Activated naive CD4-positive, alpha-beta T cell treated with anti-CD3 and anti-CD28 coated beads, Interleukin-2, amount 50 U/mL, for 72 hours (primary cell): ENCODE data around the gene PAX7. TPM values are rescaled to one million over a fixed set of nuclear protein-coding genes. Genes with fewer than 3 reads are reported as not detected.

Experiments
- ATAC-seq, 2 donors: fragments of 150-1000 bp; cut with Tn5 transposase; 2 replicates each; pipeline ENCODE4 v1.10.0; 2021; ENCODE audit warnings: mild to moderate bottlenecking in 2 of 2, moderate library complexity in 2 of 2
- DNase-seq, 2 donors: peaks; one replicate each; pipeline ENCODE4 v3.0.0; 2021 to 2022; ENCODE audit warnings: low spot score in 2 of 2
- H3K27ac Mint-ChIP-seq, 2 donors: one replicate each; pipeline ENCODE4 v1.8.0; 2022; ENCODE audit warnings: mild to moderate bottlenecking in 2 of 2, mixed read lengths in 2 of 2
- H3K36me3 Mint-ChIP-seq, 2 donors: one replicate each; pipeline ENCODE4 v1.8.0; 2022; ENCODE audit warnings: mixed read lengths in 2 of 2
- H3K9me3 Mint-ChIP-seq, 2 donors: one replicate each; pipeline ENCODE4 v1.8.0; 2022; ENCODE audit warnings: mixed read lengths in 2 of 2
- total RNA-seq, 2 donors: library from RNA; stranded (reverse); gene quantifications; one replicate each; pipeline ENCODE4 v1.2.3, GENCODE V29; 2022

Gene PAX7
- total RNA-seq, 2 donors from 2014 or later, result not detected

DNA sequence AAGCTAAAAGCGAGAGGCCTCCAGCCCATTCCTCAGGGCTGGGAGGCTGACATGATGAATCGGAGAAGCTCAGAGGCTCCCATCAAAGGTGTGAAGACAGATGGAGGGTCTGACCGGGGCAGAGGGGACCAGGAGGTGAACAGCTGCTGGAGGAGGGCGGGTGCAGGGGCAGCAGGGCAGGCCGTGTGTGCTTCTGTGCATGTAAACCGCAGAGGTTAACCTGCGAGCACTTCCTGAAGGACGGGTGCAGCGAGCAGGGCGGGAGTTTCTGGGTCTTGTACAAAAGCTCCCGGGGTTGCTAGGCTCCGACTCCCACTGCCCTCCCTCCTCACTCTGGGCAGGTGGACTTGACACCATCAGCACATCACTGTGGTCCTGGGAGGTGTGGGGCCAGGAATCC is 75.2 kb downstream of the PAX7 start:
- ATAC-seq (no peak), DNase-seq (no peak)
- Mint-ChIP-seq H3K36me3 (no peaks in the 10 kb centered on the region), H3K27ac (no peak overlapping the region), H3K9me3 (no peaks in the 10 kb centered on the region)

DNA sequence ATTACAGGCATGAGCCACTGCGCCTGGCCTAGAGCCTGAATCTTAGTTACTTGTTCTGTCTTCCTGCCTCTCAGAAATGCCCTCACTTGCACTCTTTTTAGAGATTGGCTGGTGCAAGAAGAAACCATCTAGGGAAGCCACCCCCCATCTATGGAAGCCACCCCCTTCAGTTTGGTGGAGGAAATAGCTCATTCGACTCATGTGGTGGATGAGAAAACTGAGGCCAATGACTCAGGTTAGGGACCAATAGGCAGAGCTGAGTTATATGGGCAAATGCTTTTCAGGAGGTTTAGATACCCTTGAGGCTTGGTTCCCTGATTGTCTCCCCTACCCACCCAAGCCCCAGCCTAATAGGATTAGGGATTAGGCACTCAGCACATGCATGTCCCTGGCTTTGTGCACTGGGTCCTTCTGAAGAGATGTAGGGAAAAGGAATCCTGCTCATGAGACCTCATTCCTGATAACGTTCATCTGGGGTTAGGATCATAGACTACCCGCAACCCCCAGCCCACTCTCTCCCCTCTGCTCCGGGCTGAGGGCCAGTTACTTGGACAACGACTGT is 77.1 kb downstream of the PAX7 start:
- Mint-ChIP-seq H3K9me3 (no peaks in the 10 kb centered on the region), H3K27ac (no peak overlapping the region), H3K36me3 (no peaks in the 10 kb centered on the region)
- peak in 1 of 2 donors; percentile 54 for ATAC-seq
- no peak for DNase-seq

DNA sequence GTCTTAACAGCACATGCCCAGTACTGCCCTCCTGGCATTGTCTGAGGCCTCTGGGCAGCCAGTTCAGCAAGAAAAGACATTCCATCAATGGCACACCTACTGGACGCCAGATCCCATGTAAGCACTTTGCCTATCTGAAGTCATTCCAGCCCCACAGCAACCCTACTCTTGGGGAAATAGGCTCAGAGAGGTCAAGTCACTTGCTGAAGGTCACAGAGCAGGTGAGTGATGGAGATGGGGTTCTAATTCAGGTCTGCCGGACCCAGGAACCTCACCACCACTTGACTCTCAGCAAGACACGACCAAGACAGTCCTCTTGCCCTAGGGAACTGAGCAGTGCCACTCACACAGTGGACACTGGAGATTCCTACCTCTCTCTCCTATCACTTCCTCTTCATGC is 79.4 kb downstream of the PAX7 start:
- Mint-ChIP-seq H3K36me3 (no peaks in the 10 kb centered on the region), H3K27ac (no peak overlapping the region), H3K9me3 (no peaks in the 10 kb centered on the region)
- ATAC-seq (no peak), DNase-seq (no peak)

DNA sequence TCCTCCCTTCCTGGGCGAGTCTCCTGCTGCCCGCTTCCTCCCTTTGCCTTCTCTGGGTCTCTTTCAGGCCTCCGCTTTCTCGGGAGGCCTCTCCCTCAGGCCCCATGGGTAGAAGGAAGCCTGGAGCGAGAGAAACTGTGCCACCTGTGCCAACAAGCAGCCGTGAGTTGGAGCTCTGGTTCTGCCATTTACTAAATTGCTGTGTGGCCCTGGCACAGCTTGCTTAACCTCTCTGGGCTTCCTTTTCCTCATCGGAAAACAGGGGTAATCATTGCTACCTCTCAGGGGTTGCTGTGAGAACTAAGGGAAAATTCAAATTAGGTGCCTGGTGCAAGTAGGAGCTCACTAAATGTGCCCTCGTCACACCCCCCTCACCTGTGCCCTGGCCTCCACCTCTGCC is 80.4 kb downstream of the PAX7 start:
- ATAC-seq (no peak), DNase-seq (no peak)
- Mint-ChIP-seq H3K9me3 (no peaks in the 10 kb centered on the region), H3K27ac (no peak overlapping the region), H3K36me3 (no peaks in the 10 kb centered on the region)

DNA sequence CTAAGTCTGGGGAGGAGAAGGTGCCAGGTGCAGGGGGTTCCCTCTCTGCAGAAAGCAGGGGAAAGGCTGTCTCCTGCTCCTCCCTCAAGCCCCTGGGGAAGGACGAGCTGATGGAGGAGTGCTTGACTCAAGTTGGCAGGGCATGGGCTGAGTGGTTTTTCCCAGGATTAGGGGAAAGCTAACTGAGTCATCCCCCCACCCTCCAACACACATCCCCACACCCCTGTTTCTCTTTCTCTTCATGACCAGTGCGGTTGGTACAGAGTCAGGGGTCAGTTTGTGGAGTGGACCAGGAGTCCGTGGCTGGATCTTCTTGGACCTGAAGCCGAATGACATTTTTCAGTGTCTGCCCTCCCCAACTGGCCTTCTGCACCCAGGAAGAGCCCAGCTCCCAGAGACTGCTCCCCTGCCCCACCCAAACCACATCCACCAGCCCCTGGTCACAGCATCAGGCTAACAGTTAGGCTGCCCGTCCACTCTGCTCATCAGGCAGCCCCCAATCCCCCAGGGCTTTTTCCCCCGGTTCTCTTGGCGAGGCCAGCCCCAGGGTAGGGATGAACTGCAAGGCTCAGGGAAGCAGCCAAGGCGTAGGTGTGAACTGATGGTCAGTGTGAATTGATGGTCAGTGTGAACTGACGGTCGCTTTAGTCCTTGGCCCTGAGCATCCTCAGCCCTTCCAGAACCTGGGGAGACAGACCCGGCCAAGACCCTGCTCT is 81.0 kb downstream of the PAX7 start:
- no peaks in the 10 kb centered on the region for H3K36me3 Mint-ChIP-seq
- no peak overlapping the region for H3K27ac Mint-ChIP-seq
- ATAC-seq (no peak), DNase-seq (no peak)
- H3K9me3 Mint-ChIP-seq, result no peaks in the 10 kb centered on the region

DNA sequence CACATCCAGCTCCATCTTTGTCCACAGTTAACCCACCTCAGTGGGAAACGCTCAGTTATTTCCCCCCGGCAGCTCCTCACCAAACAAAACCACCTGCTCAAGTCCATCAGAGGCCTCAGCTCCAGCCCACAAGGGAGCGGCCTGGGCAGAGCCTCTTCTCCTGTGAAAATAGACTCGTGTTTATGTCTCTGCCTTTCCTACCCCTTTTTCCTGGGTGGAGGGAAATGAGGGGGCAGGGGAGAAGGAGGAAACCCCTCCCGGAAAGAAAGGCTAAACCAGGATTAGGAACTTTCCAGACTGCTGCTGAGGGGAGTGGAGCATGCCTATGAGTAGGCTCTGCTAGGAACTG is 81.6 kb downstream of the PAX7 start:
- no peak for ATAC-seq
- Mint-ChIP-seq H3K9me3 (no peaks in the 10 kb centered on the region), H3K36me3 (no peaks in the 10 kb centered on the region), H3K27ac (no peak overlapping the region)
- DNase-seq, result no peak

DNA sequence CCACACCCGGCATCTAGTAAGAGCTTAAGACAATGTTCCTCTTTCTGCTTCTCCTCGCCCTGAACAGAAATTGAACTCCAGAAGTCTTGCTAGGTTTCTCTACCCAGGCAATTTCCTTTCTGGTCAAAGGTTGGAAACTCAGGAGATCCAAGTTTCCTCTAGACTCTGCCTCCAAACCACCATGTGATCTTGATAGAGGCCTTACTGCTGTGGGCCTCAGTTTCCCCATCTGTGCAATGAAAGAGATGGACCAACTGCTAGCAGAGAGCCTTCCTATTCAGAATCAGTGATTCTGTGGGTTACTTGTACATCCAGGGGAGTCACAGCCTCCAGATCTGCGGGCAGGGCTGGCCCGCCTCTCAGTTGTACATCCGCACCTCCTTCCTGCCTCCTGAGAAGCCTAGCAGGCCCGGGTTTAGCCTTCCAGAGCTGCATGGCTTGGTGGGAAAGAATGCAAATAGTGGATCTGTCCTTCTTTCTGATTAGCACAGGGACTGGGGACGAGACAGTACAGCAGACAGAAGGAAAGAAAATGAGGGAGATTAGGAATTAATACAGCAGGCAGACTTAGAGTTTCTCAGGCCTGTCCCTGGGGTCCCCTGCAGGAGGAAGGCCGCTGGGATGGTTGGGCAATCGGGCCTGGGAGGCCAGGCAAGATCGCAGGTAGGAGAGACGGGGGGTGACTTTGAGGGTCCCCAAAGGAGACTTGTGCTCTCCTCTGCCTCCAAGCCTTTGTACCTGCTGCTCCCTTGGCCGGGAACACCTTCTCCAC is 83.9 kb downstream of the PAX7 start:
- H3K27ac Mint-ChIP-seq, result no peak overlapping the region
- DNase-seq (no peak), ATAC-seq (no peak)
- H3K36me3 Mint-ChIP-seq, result no peaks in the 10 kb centered on the region
- H3K9me3 Mint-ChIP-seq, result no peaks in the 10 kb centered on the region

DNA sequence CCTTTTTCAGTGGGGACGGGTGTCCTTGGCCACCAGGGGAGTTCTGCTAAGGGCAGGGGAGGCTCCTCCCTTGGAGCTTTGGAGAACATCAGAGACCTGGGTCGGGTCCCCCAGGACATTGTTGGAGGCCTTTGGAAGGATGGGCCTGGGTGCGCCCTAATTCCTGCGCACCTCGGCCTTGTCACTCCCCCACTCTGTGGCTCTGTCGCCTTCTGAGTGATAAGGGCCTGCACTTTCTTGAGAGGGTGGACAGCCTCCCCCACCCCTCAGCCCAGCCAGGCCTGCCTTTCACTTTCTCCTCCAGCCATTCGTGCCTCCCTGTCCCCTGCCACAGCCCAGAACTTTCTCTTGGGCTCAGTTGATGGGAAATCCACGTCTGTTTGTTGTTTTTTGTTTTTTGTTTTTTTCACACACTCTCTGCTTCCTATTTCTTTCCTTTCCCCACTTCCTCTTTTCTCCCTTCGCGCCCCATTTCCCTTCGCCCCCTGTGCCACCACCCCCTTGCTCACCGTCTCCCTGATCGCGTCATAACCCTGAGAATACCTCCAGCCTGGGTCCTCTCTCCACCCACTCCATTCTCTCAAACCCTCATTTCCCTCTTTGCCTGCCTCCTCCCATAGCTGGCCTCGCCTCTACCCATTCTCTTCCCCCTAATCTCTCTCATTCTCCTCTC is 85.6 kb downstream of the PAX7 start:
- DNase-seq, result no peak
- H3K27ac Mint-ChIP-seq, result no peak overlapping the region
- no peaks in the 10 kb centered on the region for H3K9me3 Mint-ChIP-seq
- H3K36me3 Mint-ChIP-seq, result no peaks in the 10 kb centered on the region
- no peak for ATAC-seq

DNA sequence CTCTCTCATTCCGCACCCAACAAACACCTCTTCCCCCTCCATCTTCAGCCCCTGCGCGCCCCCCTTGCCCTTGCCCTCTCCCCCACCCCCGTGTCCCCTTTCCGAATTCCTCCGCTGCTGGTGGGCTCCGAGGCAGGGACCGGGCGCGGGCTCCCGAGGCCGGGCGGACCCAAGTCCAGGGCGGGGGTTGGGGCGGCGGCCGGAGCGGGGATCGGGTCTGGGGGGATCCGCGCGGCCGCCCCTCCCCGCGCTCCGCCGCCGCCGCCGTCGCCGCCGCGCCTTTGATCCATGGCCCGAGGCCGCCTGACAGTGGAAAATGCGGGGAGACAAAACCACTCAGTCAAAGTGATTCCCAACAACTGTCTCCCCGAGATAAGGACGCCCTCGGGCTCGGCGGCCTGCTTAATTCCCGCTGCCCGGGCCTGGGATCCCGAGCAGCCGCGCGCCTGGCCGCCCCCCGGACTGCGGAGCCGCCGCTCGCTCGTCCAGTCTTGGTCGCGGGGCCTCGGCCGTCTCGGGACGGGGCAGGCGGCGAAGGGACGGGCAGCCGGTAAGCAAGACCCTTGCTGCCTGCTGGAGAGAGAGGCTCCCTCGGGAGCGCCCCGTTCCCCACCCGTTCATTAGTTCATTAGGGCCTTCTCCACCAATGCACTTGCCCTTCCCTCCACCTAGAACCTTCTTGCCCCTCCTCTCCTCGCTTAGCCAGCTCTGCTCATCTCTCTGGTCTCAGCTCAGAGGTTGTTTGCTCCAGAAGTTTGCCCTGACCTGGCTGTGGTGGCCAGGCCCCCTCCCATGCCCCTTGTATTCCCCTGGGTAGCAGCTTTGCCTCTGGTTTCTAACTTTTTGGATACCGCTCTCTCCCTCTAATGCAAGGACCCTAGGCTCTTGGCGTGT is 86.4 kb downstream of the PAX7 start:
- H3K9me3 Mint-ChIP-seq, result no peaks in the 10 kb centered on the region
- H3K36me3 Mint-ChIP-seq, result no peaks in the 10 kb centered on the region
- H3K27ac Mint-ChIP-seq, result no peak overlapping the region
- DNase-seq (no peak), ATAC-seq (no peak)

DNA sequence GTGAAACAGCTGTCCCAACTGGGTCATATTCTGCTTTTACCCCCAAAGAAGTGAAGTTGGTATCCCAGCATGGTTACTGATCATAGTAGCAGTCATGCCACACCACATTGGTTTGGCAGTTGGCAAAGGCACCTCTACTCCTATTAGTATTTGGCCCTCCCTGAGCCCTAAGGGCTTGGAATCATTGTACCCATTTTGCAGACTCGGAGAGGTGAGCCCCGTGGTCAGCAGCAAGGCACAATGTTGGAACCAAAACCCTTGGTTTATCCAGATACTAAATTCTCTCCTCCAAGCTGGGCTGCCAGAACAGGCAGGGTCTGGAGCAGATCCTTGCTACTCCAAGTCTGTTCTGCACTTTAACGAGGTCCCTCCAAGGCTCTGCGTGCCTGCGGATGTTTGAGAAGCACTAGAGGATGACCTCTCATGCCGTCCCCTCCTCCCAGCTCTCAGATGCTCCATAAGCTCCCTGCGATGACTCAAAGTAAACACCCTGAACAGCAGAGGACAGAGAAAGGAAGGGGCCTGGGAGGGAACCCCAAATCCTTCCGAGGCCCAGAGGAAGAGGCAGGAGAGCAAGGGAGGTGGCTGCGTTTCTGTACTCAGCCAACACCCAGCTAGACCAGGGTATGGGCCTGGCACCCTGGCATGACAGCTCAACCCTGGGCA is 89.3 kb downstream of the PAX7 start:
- H3K9me3 Mint-ChIP-seq, result peaks cover 0 to 4% of the 10 kb centered on the region in 2 donors
- no peak overlapping the region for H3K27ac Mint-ChIP-seq
- no peak for ATAC-seq
- DNase-seq, result no peak
- no peaks in the 10 kb centered on the region for H3K36me3 Mint-ChIP-seq

DNA sequence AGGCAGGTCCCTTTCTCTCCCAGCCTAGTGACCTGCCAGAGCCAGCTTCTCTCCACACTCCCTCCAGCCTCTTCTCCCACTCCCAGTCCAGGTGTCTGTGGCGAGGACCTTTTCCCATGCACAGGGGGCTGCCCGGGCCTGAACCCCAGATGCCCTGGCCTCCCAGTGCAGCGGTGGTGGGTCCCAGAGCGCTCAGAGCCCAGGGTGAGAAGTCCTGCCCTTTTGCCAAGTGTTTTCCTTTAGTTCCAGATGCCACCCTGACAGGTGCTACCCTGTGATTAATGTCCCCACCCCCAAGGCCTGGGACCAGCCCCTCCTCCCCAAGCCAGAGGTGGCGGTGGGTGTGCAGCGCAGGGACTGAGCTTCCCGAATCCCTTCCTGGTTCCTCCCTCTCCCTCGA is 90.4 kb downstream of the PAX7 start:
- no peak overlapping the region for H3K27ac Mint-ChIP-seq
- peaks cover 0 to 4% of the 10 kb centered on the region in 2 donors for H3K9me3 Mint-ChIP-seq
- DNase-seq, result no peak
- no peaks in the 10 kb centered on the region for H3K36me3 Mint-ChIP-seq
- ATAC-seq, result no peak

DNA sequence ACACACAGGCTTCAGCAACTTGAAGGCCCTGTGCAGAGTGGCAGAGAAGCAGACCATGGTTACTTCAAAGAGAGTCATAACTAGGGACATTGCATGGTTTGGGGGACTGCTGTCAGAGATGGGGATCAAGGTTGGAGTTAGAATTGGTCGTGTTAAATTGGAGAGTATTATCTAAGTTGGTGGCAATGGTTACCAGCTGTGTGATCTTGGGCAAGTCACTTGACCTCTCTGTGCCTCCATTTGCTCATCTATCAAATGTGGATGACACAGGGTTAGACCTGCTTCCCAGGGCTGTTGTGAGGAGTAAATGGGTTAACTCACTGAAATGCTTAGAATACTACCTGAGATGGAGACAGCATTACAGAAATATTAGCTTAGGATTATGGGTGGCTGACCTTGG is 91.1 kb downstream of the PAX7 start:
- Mint-ChIP-seq H3K9me3 (peaks cover 0 to 4% of the 10 kb centered on the region in 2 donors), H3K27ac (no peak overlapping the region), H3K36me3 (no peaks in the 10 kb centered on the region)
- ATAC-seq (no peak), DNase-seq (no peak)

DNA sequence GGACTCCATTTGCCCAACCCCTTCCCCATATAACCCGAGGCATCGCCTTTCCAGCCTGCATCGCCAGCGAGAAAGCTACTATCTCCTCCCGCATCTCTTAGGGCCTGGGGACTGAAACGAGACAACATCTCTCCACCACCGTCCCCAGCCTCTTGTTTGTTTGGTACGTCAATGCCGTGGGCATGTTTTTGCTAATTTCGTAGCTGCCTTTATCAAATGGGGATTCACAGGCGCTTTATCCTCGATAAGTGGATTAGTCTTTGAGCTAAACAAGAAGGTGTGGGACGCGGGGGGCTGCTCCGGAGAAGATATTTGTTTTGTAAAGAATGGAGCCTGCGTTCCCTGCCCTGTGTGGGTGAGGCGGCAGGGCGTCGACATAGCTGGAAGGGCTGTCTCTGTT is 91.6 kb downstream of the PAX7 start:
- ATAC-seq (no peak), DNase-seq (no peak)
- Mint-ChIP-seq H3K36me3 (no peaks in the 10 kb centered on the region), H3K9me3 (peaks cover 0 to 4% of the 10 kb centered on the region in 2 donors), H3K27ac (no peak overlapping the region)

DNA sequence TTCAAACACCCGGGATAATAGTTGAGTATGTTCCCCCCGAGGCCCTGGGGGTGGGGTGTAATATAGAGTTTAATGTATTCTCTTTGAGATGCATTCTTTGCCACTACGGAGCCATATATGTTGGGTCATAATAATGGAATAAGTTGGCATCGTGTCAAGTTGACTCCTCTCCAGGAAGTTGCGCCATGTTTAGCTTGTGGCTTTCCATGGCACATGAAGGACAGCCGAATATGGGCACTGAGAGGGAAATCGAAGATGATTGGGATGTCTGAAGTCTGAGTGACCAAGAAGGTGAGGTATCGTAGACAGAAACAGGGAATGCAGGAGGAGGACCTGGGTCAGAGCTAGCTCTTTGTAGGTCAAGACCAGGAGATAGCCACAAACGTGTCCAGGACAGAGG is 92.6 kb downstream of the PAX7 start:
- DNase-seq (no peak), ATAC-seq (no peak)
- Mint-ChIP-seq H3K9me3 (peaks cover 0 to 4% of the 10 kb centered on the region in 2 donors), H3K36me3 (no peaks in the 10 kb centered on the region), H3K27ac (no peak overlapping the region)

DNA sequence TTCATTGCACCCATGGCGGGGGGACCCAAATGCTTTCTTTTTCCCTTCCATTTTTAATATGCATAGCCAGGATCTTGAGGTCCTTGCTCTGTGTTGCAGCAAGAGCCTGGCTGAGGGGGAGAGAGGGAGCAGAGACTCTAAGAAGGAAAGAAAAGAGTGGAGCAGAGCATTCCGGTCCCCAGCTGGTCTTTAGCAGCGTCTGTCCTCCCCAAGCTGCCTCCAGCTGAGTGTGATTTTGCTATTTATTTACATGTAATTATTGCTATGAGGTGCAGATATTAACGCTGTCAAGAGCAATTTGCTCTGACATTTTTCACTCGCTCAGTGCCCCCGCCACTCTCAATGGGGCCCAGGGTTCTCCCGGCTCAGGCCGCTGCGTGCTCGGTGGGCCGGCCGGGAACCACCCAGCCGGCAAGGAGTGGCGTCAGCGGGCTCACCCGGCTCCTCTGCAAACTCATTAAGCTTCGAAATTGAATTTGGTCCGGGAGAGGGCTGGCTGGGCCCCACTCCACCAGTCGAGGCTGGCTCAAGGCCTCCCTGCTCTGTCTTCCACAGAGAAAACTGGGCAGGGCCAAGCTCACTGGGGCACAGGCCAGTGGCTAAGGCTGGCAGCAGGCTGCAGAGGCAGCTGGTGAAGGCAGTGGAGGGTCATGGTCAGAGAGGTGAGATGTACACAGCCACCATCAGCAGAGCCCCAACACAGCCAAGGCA is 93.2 kb downstream of the PAX7 start:
- ATAC-seq (no peak), DNase-seq (no peak)
- Mint-ChIP-seq H3K9me3 (peaks cover 0 to 4% of the 10 kb centered on the region in 2 donors), H3K36me3 (no peaks in the 10 kb centered on the region), H3K27ac (no peak overlapping the region)
